Measurements from ENCODE around the gene ZNF483.
"Not testable (repeated sequence)": the region's sequence is repeated elsewhere in the genome, so short reads cannot be mapped to it uniquely, and the experiment has no call there.

The ZNF483 gene

GRCh38 chr9:111610845-111611244 is 85.9 kb downstream of the ZNF483 start:
- DNase-seq (ENCODE audit: low spot score), result no peak

GRCh38 chr9:111613436-111614040 is 88.6 kb downstream of the ZNF483 start:
- no peak for DNase-seq (ENCODE audit: low spot score)

GRCh38 chr9:111615928-111616327 is 90.9 kb downstream of the ZNF483 start:
- DNase-seq (ENCODE audit: low spot score), result no peak

GRCh38 chr9:111617349-111617748 is 92.4 kb downstream of the ZNF483 start:
- not testable (repeated sequence) for DNase-seq (ENCODE audit: low spot score)

GRCh38 chr9:111621895-111622480 is 97.0 kb downstream of the ZNF483 start:
- no peak for DNase-seq (ENCODE audit: low spot score)

- DNase-seq (ENCODE audit: low spot score), result no peak
These were observed 97.6 kb downstream of the ZNF483 start for GRCh38 chr9:111622626-111623025.

Data from hematopoietic multipotent progenitor cell treated with erythropoietin and hydrocortisone succinate and interleukin-3 and kit ligand, for 17 days (in vitro differentiated cells).